ENCODE measurements around the gene B3GALT6.

Gene B3GALT6

GRCh38 chr1:1217621-1218523 lies 14.2 kb upstream of the B3GALT6 start (continued):
- TF ChIP-seq ZNF16 (tag by site-specific recombination; IDR thresholded peaks at IDR 0.05; ENCODE audit: low read depth) (no peak), ATF2 (tag by site-specific recombination; IDR thresholded peaks at IDR 0.05; ENCODE audit: low read depth) (no peak), ZFP41 (tag by site-specific recombination; IDR thresholded peaks at IDR 0.05; ENCODE audit: borderline replicate concordance) (no peak), HIC1 (tag by site-specific recombination; IDR thresholded peaks at IDR 0.05) (peak; percentile 73; the same call in 1 of the 2 replicates), ZNF558 (tag by site-specific recombination; IDR thresholded peaks at IDR 0.05) (no peak), FEZF1 (tag by site-specific recombination; IDR thresholded peaks at IDR 0.05) (no peak), ZNF521 (tag by site-specific recombination; IDR thresholded peaks at IDR 0.05) (no peak), ZNF560 (tag by site-specific recombination; IDR thresholded peaks at IDR 0.05; ENCODE audit: borderline replicate concordance) (no peak), ZNF701 (tag by site-specific recombination; IDR thresholded peaks at IDR 0.05) (no peak), ZNF302 (tag by site-specific recombination; IDR thresholded peaks at IDR 0.05; ENCODE audit: low read depth) (no peak), ZNF510 (tag by site-specific recombination; IDR thresholded peaks at IDR 0.05; ENCODE audit: insufficient replicate concordance) (no peak), ZNF214 (tag by site-specific recombination; IDR thresholded peaks at IDR 0.05; ENCODE audit: borderline replicate concordance) (no peak), OVOL3 (tag by site-specific recombination; IDR thresholded peaks at IDR 0.05) (no peak), ZNF311 (tag by site-specific recombination; IDR thresholded peaks at IDR 0.05; ENCODE audit: borderline replicate concordance) (no peak), ZBTB6 (tag by site-specific recombination; IDR thresholded peaks at IDR 0.05) (peak; percentile 36; the same call in 1 of the 2 replicates), MEIS1 (CRISPR knock-in tag; IDR thresholded peaks at IDR 0.05; ENCODE audit: borderline replicate concordance) (no peak), ZBTB49 (tag by site-specific recombination; IDR thresholded peaks at IDR 0.05; ENCODE audit: low read depth) (no peak), ZNF677 (tag by site-specific recombination; IDR thresholded peaks at IDR 0.05) (no peak), ZNF561 (tag by site-specific recombination; IDR thresholded peaks at IDR 0.05; ENCODE audit: borderline replicate concordance) (no peak), KLF17 (tag by site-specific recombination; IDR thresholded peaks at IDR 0.05) (no peak), ZNF704 (tag by site-specific recombination; IDR thresholded peaks at IDR 0.05) (no peak), MYNN (tag by site-specific recombination; IDR thresholded peaks at IDR 0.05; ENCODE audit: borderline replicate concordance) (no peak), ZBTB20 (tag by site-specific recombination; IDR thresholded peaks at IDR 0.05) (no peak), ELK4 (IDR thresholded peaks at IDR 0.05; ENCODE audit: borderline replicate concordance, low read depth, low read length) (no peak), PRDM1 (tag by site-specific recombination; IDR thresholded peaks at IDR 0.05) (peak; percentile 60), GFI1B (tag by site-specific recombination; IDR thresholded peaks at IDR 0.05) (no peak), KLF9 (tag by site-specific recombination; IDR thresholded peaks at IDR 0.05; ENCODE audit: low read depth) (peak; percentile 84)
